Medulla oblongata (tissue), 1 donor: ENCODE data around the gene BHLHE23.
A peak's percentile ranks its signal among the peaks of the same experiment; 100 is the strongest.

Experiments
- DNase-seq: peaks from one replicate; pipeline ENCODE4 v3.0.0-alpha.2; 2015; ENCODE audit errors: extremely low spot score

The BHLHE23 gene

GRCh38 chr20:63009045-63009961 lies 2.5 kb upstream of the BHLHE23 start:
- peak; percentile 67 for DNase-seq

GRCh38 chr20:63008541-63009044 lies 1.8 kb upstream of the BHLHE23 start:
- no peak for DNase-seq

- DNase-seq = no peak
These were observed 1.1 kb upstream of the BHLHE23 start for GRCh38 chr20:63007646-63008488.

GRCh38 chr20:63007360-63007645 lies 539 bp upstream of the BHLHE23 start:
- no peak for DNase-seq

- DNase-seq = no peak
These were observed 763 bp downstream of the BHLHE23 start for GRCh38 chr20:63005862-63006539.

GRCh38 chr20:63005365-63005861 lies 1.4 kb downstream of the BHLHE23 start:
- DNase-seq = no peak

GRCh38 chr20:63004607-63005364 lies 2.0 kb downstream of the BHLHE23 start:
- no peak for DNase-seq

- no peak for DNase-seq
These were observed 3.2 kb downstream of the BHLHE23 start for GRCh38 chr20:63003546-63003945.

- DNase-seq = no peak
These were observed 4.3 kb downstream of the BHLHE23 start for GRCh38 chr20:63002511-63002910.

GRCh38 chr20:63000958-63001357 lies 5.8 kb downstream of the BHLHE23 start:
- no peak for DNase-seq

GRCh38 chr20:63000036-63000435 lies 6.7 kb downstream of the BHLHE23 start:
- no peak for DNase-seq

GRCh38 chr20:62999580-62999979 lies 7.2 kb downstream of the BHLHE23 start:
- no peak for DNase-seq

GRCh38 chr20:62998449-62998848 lies 8.3 kb downstream of the BHLHE23 start:
- no peak for DNase-seq

- no peak for DNase-seq
These were observed 9.2 kb downstream of the BHLHE23 start for GRCh38 chr20:62997417-62998035.

- DNase-seq = no peak
These were observed 10.2 kb downstream of the BHLHE23 start for GRCh38 chr20:62996596-62996982.

- no peak for DNase-seq
These were observed 10.7 kb downstream of the BHLHE23 start for GRCh38 chr20:62995898-62996595.

- DNase-seq = no peak
These were observed 11.3 kb downstream of the BHLHE23 start for GRCh38 chr20:62995481-62995880.

- DNase-seq = no peak
These were observed 11.9 kb downstream of the BHLHE23 start for GRCh38 chr20:62994869-62995281.

- no peak for DNase-seq
These were observed 12.8 kb downstream of the BHLHE23 start for GRCh38 chr20:62993856-62994494.

GRCh38 chr20:62991863-62992262 lies 14.9 kb downstream of the BHLHE23 start:
- no peak for DNase-seq
